ENCODE measurements around the gene KLF17.

DNA sequence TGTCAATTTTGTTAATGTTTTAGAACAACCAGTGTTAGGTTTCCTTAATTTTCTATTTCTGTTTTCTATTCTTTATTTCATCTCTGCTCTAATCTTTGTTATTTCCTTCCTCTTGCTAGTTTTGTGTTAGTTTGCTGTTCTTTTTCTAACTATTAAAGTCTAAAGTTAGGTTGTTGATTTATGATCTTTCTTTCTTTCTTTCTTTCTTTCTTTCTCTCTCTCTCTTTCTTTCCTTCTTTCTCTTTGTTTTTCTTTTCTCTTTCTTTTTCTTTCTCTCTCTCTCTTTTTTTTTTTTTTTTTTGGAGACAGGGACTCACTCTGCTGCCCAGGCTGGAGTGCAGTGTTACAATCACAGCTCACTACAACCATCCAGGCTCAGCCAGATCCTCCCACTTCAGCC lies 40.2 kb downstream of the KLF17 start:
- TF ChIP-seq POLR2A (IDR thresholded peaks at IDR 0.05; ENCODE audit: low read length) (no peak), GATA1 (IDR thresholded peaks at IDR 0.05; ENCODE audit: low read depth, low read length) (no peak)
